Measurements from ENCODE around the gene CARD10.

- TF ChIP-seq CTCF (IDR thresholded peaks at IDR 0.05) (no peak), POLR2A (IDR thresholded peaks at IDR 0.05) (no peak)
These were observed 16.7 kb downstream of the CARD10 start for GRCh38 chr22:37502342-37503182.
